ENCODE results near the gene GNG13.

GNG13 gene

DNA sequence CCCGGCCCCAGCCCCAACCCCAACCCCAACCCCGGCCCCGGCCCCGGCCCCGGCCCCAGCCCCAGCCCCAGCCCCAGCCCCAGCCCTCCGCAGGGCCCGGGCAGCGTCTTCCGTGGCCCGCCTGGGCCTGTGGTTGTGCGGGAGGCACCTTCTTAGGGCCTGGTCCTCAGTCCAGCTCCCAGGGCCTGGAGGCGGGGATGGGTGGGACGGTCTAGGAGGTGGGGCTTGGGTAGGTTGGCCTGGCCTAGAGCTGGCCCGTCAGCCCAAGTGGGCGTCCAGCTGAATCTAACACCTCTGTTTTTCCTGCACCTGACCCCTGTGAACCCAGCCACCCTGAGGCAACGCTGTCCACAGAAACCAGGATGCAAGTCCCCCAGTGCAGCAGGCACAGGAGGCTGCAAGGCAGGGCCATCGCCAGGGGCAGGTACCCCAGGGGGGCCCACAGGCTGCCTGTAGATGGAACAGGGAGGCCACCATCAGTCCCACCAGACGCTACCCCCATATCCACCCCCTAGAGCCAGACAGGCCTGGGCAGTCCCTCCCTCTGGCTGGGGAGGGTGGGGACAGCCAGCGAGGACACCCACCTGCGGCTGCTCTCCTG, 31.2 kb downstream of the GNG13 start:
- no peak overlapping the region for H3K4me3 ChIP-seq (ENCODE audit: low read depth, low read length)
- DNase-seq (ENCODE audit: low read depth) = no peak
- TF ChIP-seq, protein P1, sequence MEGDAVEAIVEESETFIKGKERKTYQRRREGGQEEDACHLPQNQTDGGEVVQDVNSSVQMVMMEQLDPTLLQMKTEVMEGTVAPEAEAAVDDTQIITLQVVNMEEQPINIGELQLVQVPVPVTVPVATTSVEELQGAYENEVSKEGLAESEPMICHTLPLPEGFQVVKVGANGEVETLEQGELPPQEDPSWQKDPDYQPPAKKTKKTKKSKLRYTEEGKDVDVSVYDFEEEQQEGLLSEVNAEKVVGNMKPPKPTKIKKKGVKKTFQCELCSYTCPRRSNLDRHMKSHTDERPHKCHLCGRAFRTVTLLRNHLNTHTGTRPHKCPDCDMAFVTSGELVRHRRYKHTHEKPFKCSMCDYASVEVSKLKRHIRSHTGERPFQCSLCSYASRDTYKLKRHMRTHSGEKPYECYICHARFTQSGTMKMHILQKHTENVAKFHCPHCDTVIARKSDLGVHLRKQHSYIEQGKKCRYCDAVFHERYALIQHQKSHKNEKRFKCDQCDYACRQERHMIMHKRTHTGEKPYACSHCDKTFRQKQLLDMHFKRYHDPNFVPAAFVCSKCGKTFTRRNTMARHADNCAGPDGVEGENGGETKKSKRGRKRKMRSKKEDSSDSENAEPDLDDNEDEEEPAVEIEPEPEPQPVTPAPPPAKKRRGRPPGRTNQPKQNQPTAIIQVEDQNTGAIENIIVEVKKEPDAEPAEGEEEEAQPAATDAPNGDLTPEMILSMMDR (conservative IDR thresholded peaks at IDR 0.05; ENCODE audit: low read depth, low read length) = no peak

DNA sequence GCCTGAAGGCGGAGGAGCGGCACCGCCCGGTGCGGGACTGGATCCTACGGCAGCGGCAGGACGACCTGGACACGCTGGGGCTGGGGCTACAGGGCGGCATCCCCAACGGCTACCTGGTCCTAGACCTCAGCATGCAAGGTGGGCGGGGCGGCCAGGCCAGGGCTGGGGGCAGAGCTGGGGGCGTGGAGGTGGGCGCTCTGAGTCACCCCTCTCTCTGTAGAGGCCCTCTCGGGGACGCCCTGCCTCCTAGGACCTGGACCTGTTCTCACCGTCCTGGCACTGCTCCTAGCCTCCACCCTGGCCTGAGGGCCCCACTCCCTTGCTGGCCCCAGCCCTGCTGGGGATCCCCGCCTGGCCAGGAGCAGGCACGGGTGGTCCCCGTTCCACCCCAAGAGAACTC, 32.1 kb downstream of the GNG13 start:
- no peak overlapping the region for H3K4me3 ChIP-seq (ENCODE audit: low read depth, low read length)
- no peak for DNase-seq (ENCODE audit: low read depth)
- TF ChIP-seq, protein P1 (conservative IDR thresholded peaks at IDR 0.05; ENCODE audit: low read depth, low read length) = no peak

DNA sequence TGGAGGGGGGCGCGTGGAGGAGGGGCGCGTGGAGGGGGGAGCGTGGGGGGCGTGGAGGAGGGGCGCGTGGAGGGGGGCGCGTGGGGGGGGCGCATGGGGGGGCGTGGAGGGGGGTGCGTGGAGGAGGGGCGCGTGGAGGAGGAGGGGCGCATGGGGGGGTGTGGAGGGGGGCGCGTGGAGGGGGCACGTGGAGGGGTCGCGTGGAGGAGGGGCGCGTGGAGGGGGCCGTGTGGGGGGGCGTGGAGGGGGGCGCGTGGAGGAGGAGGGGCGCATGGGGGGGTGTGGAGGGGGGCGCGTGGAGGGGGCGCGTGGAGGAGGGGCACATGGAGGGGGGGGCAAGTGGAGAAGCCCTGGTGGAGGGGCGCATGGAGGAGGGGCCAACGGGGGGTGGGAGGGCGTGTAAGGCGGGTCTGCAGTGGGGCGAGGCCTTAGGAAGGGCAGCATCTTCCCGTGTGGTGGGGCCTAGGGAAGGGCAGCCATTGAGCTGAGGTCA, 32.7 kb downstream of the GNG13 start:
- no peak overlapping the region for H3K4me3 ChIP-seq (ENCODE audit: low read depth, low read length)
- TF ChIP-seq, protein P1 (conservative IDR thresholded peaks at IDR 0.05; ENCODE audit: low read depth, low read length) = no peak
- DNase-seq (ENCODE audit: low read depth) = no peak

DNA sequence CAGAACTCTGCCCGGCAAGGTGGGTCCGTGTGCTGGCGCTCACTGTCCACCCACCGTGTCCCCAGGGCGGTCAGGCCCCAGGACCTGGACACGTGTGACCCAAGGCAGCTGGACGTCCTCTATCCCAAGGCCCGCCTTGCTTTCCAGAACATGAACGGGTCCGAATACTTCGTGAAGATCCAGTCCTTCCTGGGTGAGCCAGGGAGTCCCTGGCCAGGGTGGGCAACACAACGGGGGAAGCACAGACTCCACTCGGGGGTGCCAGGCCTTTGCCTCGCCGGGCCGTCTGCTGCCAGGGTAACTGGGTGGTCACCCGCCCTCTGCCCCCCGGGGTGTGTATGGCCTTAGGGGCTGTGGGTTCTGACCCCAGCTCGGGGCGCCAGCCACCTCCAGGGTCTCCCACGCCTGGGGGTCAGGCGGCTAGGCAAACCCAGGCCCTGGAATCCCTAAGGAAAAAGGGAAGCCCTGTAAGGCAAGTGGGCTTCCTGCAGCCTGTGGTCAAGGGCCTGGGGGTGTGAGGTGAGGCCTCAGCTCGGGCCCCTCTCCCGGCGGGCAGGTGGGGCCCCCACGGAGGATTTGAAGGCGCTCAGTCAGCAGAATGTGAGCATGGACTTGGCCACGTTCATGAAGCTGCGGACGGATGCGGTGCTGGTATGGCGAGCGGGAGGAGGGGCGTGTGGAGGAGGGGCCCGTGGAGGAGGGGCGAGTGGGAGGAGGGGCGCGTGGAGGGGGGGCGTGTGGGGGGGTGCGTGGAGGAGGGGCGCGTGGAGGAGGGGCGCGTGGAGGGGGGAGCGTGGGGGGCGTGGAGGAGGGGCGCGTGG, 33.5 kb downstream of the GNG13 start:
- TF ChIP-seq, protein P1 (conservative IDR thresholded peaks at IDR 0.05; ENCODE audit: low read depth, low read length) = no peak
- DNase-seq (ENCODE audit: low read depth) = no peak
- H3K4me3 ChIP-seq (ENCODE audit: low read depth, low read length) = no peak overlapping the region

DNA sequence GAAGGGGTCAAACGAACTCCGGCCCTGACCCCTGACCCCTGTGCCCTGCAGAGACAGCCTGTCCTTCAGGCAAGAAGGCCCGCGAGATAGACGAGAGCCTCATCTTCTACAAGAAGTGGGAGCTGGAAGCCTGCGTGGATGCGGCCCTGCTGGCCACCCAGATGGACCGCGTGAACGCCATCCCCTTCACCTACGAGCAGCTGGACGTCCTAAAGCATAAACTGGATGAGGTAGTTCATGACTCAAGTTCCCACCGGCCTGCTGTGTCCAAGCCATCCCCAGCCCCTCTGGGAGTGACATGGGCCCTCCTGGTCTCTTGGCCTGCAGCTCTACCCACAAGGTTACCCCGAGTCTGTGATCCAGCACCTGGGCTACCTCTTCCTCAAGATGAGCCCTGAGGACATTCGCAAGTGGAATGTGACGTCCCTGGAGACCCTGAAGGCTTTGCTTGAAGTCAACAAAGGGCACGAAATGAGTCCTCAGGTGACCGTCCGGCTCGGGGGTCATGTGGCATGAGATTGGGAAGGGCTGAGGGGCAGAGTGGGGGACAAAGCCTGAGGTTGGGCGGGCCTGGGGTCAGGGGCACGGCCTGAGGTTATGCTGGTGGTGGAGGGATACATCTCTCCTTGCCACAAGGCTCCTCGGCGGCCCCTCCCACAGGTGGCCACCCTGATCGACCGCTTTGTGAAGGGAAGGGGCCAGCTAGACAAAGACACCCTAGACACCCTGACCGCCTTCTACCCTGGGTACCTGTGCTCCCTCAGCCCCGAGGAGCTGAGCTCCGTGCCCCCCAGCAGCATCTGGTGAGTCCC, 34.3 kb downstream of the GNG13 start:
- H3K4me3 ChIP-seq (ENCODE audit: low read depth, low read length) = no peak overlapping the region
- no peak for DNase-seq (ENCODE audit: low read depth)
- TF ChIP-seq, protein P1 (conservative IDR thresholded peaks at IDR 0.05; ENCODE audit: low read depth, low read length) = no peak

DNA sequence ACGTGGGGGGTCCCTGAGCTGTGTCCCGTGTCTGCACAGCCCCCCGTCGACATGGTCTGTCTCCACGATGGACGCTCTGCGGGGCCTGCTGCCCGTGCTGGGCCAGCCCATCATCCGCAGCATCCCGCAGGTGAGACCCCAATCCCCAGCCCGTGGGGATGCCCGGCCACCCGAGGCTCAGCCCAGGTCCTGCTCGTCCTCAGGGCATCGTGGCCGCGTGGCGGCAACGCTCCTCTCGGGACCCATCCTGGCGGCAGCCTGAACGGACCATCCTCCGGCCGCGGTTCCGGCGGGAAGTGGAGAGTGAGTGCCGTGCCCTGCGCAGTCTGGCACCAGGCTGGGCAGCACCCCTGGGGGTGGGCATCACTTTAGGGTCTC, 35.1 kb downstream of the GNG13 start:
- DNase-seq (ENCODE audit: low read depth) = no peak
- no peak overlapping the region for H3K4me3 ChIP-seq (ENCODE audit: low read depth, low read length)
- TF ChIP-seq, protein P1 (conservative IDR thresholded peaks at IDR 0.05; ENCODE audit: low read depth, low read length) = no peak

Measured in choroid plexus epithelial cell (primary cell).